GM10266 (cell line): ENCODE results near the gene BOD1.

Source experiments
- DNase-seq: peaks from one replicate; pipeline ENCODE4 v3.0.0; 2012; ENCODE audit errors: extremely low spot score
- CTCF ChIP-seq: IDR thresholded peaks from 2 replicates; pipeline ENCODE4 v1.5.1; 2012; ENCODE audit warnings: mild to moderate bottlenecking, low read depth; ENCODE audit not compliant: control insufficient read depth, insufficient read depth; ENCODE audit errors: missing control alignments

The BOD1 gene

GRCh38 chr5:173659423-173659822 is 43.0 kb upstream of the BOD1 start:
- no peak for TF ChIP-seq CTCF
- no peak for DNase-seq

- DNase-seq: no peak
- TF ChIP-seq CTCF: no peak
Observed at GRCh38 chr5:173657741-173658356, 41.4 kb upstream of the BOD1 start.

- no peak for TF ChIP-seq CTCF
Observed at GRCh38 chr5:173655196-173655797, 38.8 kb upstream of the BOD1 start.

GRCh38 chr5:173653822-173654523 is 37.5 kb upstream of the BOD1 start:
- DNase-seq: no peak
- no peak for TF ChIP-seq CTCF

More at GRCh38 chr5:173655196-173655797, 38.8 kb upstream of the BOD1 start:
- DNase-seq: no peak

GRCh38 chr5:173648308-173648866 is 31.9 kb upstream of the BOD1 start:
- TF ChIP-seq CTCF: no peak
- no peak for DNase-seq

- no peak for DNase-seq
- TF ChIP-seq CTCF: no peak
Observed at GRCh38 chr5:173646692-173647091, 30.2 kb upstream of the BOD1 start.
